Progenitor cell of endocrine pancreas (in vitro differentiated cells): ENCODE data around the gene CCND1. TPM values are rescaled to one million over a fixed set of nuclear protein-coding genes. Genes with fewer than 3 reads are reported as not detected.

ENCODE experiments used
- DNase-seq: peaks from one replicate; pipeline ENCODE4 v3.0.0; 2021; ENCODE audit warnings: low spot score; ENCODE audit not compliant: unreplicated experiment
- H3K27ac Mint-ChIP-seq: 2 replicates; pipeline ENCODE4 v1.8.0; 2021; ENCODE audit warnings: mild to moderate bottlenecking, moderate library complexity, mixed read lengths
- H3K27me3 Mint-ChIP-seq: 2 replicates; pipeline ENCODE4 v1.8.0; 2021; ENCODE audit warnings: mixed read lengths
- H3K36me3 Mint-ChIP-seq: 2 replicates; pipeline ENCODE4 v1.8.0; 2022; ENCODE audit warnings: mixed read lengths; ENCODE audit not compliant: insufficient read depth
- H3K4me1 Mint-ChIP-seq: 2 replicates; pipeline ENCODE4 v1.8.0; 2021; ENCODE audit warnings: low read depth, mixed read lengths
- H3K4me3 Mint-ChIP-seq: 2 replicates; pipeline ENCODE4 v1.8.0; 2021; ENCODE audit warnings: low read depth, mild to moderate bottlenecking, moderate library complexity, mixed read lengths
- H3K9me3 Mint-ChIP-seq: 2 replicates; pipeline ENCODE4 v1.8.0; 2021; ENCODE audit warnings: low read depth, mixed read lengths
- total RNA-seq: library from RNA; stranded (reverse); gene quantifications from 2 replicates; pipeline ENCODE4 v1.2.1, GENCODE V29; 2021
- TF ChIP-seq, protein P1 (sequence below): fragments of 200-600 bp; sonication (generic); IDR thresholded peaks from one replicate; pipeline ENCODE4 v1.5.0; 2021; ENCODE audit warnings: antibody characterized with exemption, mild to moderate bottlenecking; ENCODE audit not compliant: unreplicated experiment

CCND1 gene
- total RNA-seq, 1 donor from 2014 or later = 437 TPM

DNA sequence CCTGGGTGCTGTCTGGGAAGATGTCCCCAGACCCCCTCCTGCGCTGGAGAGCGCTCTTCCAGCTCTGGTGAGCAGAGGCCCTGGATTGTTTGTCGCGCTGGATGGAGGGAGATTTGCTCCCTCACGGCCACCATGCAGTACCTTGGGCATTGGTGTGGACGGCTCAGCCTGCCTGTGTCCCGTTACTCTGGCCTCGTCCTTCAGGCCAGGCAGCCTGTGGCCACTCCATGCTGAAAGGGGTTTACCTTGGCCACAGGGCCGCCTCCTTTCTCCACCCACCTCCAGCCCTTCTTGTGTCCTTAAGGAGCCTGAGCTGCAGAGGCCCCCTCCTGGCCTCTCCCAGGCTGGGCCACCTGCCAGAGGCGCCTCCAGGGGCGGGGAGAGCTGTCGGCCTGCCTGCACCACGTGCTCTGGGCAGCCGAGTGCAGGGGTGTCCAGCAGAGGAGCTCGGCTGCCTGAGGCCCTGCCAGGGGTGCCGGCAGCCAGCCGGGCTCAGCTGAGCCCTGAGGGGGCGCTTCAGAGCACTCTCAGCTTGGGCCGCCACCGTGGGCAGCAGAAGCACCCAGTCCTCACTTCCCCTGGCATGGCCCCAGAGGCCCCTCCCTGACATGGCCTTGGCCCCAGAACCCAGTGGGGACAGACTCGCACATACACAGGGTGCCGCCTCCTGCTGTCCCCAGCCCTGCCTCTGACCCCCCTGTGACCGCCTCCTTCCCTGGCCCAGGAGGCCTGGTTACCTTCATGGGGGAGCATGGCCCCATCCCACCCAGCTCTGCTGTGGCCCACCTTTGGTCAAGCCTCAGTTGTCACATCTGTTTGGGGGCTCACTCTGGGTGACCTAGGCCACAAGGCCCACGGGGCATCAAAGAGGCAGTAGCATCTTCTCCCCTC, 3.4 kb downstream of the CCND1 start:
- Mint-ChIP-seq H3K9me3 (no peaks in the 10 kb centered on the region), H3K27ac (peak overlapping the region; percentile 94), H3K4me3 (peak overlapping the region; percentile 74), H3K36me3 (peaks cover 8% of the 10 kb centered on the region), H3K4me1 (peaks cover 18% of the 10 kb centered on the region), H3K27me3 (no peaks in the 10 kb centered on the region)
- no peak for DNase-seq
- TF ChIP-seq, protein P1, sequence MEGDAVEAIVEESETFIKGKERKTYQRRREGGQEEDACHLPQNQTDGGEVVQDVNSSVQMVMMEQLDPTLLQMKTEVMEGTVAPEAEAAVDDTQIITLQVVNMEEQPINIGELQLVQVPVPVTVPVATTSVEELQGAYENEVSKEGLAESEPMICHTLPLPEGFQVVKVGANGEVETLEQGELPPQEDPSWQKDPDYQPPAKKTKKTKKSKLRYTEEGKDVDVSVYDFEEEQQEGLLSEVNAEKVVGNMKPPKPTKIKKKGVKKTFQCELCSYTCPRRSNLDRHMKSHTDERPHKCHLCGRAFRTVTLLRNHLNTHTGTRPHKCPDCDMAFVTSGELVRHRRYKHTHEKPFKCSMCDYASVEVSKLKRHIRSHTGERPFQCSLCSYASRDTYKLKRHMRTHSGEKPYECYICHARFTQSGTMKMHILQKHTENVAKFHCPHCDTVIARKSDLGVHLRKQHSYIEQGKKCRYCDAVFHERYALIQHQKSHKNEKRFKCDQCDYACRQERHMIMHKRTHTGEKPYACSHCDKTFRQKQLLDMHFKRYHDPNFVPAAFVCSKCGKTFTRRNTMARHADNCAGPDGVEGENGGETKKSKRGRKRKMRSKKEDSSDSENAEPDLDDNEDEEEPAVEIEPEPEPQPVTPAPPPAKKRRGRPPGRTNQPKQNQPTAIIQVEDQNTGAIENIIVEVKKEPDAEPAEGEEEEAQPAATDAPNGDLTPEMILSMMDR = no peak

- TF ChIP-seq, protein P1 = no peak
- Mint-ChIP-seq H3K9me3 (no peaks in the 10 kb centered on the region), H3K4me3 (no peak overlapping the region), H3K27ac (peak overlapping the region; percentile 83), H3K27me3 (no peaks in the 10 kb centered on the region), H3K4me1 (peaks cover 14% of the 10 kb centered on the region), H3K36me3 (peaks cover 11% of the 10 kb centered on the region)
- DNase-seq = no peak
These were observed 4.2 kb downstream of the CCND1 start for GRCh38 chr11:69644962-69645675.

GRCh38 chr11:69645801-69646492, 5.0 kb downstream of the CCND1 start:
- H3K4me3 Mint-ChIP-seq = no peak overlapping the region
- no peaks in the 10 kb centered on the region for H3K9me3 Mint-ChIP-seq
- H3K4me1 Mint-ChIP-seq = peaks cover 9% of the 10 kb centered on the region
- H3K36me3 Mint-ChIP-seq = peaks cover 11% of the 10 kb centered on the region
- no peak for DNase-seq
- no peaks in the 10 kb centered on the region for H3K27me3 Mint-ChIP-seq
- TF ChIP-seq, protein P1 = no peak
- H3K27ac Mint-ChIP-seq = peak overlapping the region; percentile 83

GRCh38 chr11:69646493-69647389, 5.8 kb downstream of the CCND1 start:
- Mint-ChIP-seq H3K27ac (peak overlapping the region; percentile 64), H3K4me3 (no peak overlapping the region)
- no peak for DNase-seq

More at GRCh38 chr11:69646493-69647389, 5.8 kb downstream of the CCND1 start:
- Mint-ChIP-seq H3K4me1 (peaks cover 9% of the 10 kb centered on the region), H3K27me3 (no peaks in the 10 kb centered on the region), H3K9me3 (no peaks in the 10 kb centered on the region), H3K36me3 (peaks cover 13% of the 10 kb centered on the region)
- TF ChIP-seq, protein P1 = no peak
